ENCODE data around the gene CYP3A7. TPM values are rescaled to one million over a fixed set of nuclear protein-coding genes. Genes with fewer than 3 reads are reported as not detected.

The CYP3A7 gene
- total and polyA plus RNA-seq, 2 of the 13 experiments (the other 11 are each of a cell fraction or from before 2014, with no cell fraction given): 5.8 to 6.4 TPM

DNA sequence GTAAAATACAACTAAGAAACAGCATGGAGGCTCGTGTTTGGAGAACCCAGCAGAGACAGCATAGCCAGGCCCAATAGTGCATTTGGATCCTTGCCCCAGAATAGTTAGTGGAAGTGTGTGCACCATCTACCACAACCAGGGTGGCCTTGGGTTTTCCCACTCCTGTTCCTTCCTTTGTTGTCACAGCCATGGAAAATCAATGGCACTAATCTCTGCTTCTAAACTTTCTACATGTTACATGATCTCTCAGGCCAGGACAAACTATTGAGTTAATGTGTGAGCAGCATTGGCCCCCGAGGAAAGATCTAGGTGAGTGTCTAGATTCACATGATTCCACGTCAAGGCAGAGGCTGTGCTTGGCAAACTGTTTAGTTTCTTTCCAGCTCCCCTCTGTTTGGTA, 2.0 kb downstream of the CYP3A7 start (continued):
- TF ChIP-seq, protein P1, sequence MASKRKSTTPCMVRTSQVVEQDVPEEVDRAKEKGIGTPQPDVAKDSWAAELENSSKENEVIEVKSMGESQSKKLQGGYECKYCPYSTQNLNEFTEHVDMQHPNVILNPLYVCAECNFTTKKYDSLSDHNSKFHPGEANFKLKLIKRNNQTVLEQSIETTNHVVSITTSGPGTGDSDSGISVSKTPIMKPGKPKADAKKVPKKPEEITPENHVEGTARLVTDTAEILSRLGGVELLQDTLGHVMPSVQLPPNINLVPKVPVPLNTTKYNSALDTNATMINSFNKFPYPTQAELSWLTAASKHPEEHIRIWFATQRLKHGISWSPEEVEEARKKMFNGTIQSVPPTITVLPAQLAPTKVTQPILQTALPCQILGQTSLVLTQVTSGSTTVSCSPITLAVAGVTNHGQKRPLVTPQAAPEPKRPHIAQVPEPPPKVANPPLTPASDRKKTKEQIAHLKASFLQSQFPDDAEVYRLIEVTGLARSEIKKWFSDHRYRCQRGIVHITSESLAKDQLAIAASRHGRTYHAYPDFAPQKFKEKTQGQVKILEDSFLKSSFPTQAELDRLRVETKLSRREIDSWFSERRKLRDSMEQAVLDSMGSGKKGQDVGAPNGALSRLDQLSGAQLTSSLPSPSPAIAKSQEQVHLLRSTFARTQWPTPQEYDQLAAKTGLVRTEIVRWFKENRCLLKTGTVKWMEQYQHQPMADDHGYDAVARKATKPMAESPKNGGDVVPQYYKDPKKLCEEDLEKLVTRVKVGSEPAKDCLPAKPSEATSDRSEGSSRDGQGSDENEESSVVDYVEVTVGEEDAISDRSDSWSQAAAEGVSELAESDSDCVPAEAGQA (IDR thresholded peaks at IDR 0.05; ENCODE audit: low read depth): no peak
- TF ChIP-seq, protein P1 (CRISPR knock-in tag; IDR thresholded peaks at IDR 0.05; ENCODE audit: borderline replicate concordance): no peak
- peak; percentile 43; the same call in 1 of the 2 replicates for TF ChIP-seq SIX1 (CRISPR knock-in tag; IDR thresholded peaks at IDR 0.05; ENCODE audit: borderline replicate concordance)
- TF ChIP-seq TP53 (CRISPR knock-in tag; conservative IDR thresholded peaks at IDR 0.05): no peak
- no peak for TF ChIP-seq ARHGAP35 (CRISPR knock-in tag; IDR thresholded peaks at IDR 0.05; ENCODE audit: borderline replicate concordance)
- no peak for TF ChIP-seq ETV6 (CRISPR knock-in tag; conservative IDR thresholded peaks at IDR 0.05)
- no peak for TF ChIP-seq ZNF546 (CRISPR knock-in tag; conservative IDR thresholded peaks at IDR 0.05)
- no peak for TF ChIP-seq ZNF589 (CRISPR knock-in tag; conservative IDR thresholded peaks at IDR 0.05)
- no peak for TF ChIP-seq POLR2AphosphoS5 (IDR thresholded peaks at IDR 0.05; ENCODE audit: low read depth, low read length)
- TF ChIP-seq KDM2A (CRISPR knock-in tag; IDR thresholded peaks at IDR 0.05; ENCODE audit: borderline replicate concordance, low read depth): no peak
- TF ChIP-seq NFE2 (CRISPR knock-in tag; IDR thresholded peaks at IDR 0.05): no peak
- TF ChIP-seq, protein P2, sequence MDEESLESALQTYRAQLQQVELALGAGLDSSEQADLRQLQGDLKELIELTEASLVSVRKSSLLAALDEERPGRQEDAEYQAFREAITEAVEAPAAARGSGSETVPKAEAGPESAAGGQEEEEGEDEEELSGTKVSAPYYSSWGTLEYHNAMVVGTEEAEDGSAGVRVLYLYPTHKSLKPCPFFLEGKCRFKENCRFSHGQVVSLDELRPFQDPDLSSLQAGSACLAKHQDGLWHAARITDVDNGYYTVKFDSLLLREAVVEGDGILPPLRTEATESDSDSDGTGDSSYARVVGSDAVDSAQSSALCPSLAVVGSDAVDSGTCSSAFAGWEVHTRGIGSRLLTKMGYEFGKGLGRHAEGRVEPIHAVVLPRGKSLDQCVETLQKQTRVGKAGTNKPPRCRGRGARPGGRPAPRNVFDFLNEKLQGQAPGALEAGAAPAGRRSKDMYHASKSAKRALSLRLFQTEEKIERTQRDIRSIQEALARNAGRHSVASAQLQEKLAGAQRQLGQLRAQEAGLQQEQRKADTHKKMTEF (CRISPR knock-in tag; IDR thresholded peaks at IDR 0.05): peak; percentile 64; the same call in 1 of the 2 replicates
- TF ChIP-seq ZSCAN21 (CRISPR knock-in tag; IDR thresholded peaks at IDR 0.05; ENCODE audit: borderline replicate concordance): no peak
- TF ChIP-seq MIER3 (CRISPR knock-in tag; IDR thresholded peaks at IDR 0.05; ENCODE audit: borderline replicate concordance): 0 out of 2 replicates have a peak, but pooled peaks have one; percentile 42
- TF ChIP-seq KLF15 (CRISPR knock-in tag; IDR thresholded peaks at IDR 0.05; ENCODE audit: borderline replicate concordance): no peak
- no peak for TF ChIP-seq MEIS1 (CRISPR knock-in tag; IDR thresholded peaks at IDR 0.05; ENCODE audit: borderline replicate concordance)
- no peak for TF ChIP-seq NFYB (CRISPR knock-in tag; IDR thresholded peaks at IDR 0.05)
- TF ChIP-seq EP300 (IDR thresholded peaks at IDR 0.05; ENCODE audit: low read depth in 2 of 2, low read length in 2 of 2): peak in 1 of 2 experiments; percentile 40; a peak in 1 of 4 replicates
- no peak for TF ChIP-seq EP300 (CRISPR knock-in tag; IDR thresholded peaks at IDR 0.05; ENCODE audit: borderline replicate concordance)
- TF ChIP-seq, protein P3, sequence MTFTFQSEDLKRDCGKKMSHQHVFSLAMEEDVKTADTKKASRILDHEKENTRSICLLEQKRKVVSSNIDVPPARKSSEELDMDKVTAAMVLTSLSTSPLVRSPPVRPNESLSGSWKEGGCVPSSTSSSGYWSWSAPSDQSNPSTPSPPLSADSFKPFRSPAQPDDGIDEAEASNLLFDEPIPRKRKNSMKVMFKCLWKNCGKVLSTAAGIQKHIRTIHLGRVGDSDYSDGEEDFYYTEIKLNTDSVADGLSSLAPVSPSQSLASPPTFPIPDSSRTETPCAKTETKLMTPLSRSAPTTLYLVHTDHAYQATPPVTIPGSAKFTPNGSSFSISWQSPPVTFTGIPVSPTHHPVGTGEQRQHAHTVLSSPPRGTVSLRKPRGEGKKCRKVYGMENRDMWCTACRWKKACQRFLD (CRISPR knock-in tag; IDR thresholded peaks at IDR 0.05; ENCODE audit: borderline replicate concordance): no peak
- no peak for TF ChIP-seq RFX3 (CRISPR knock-in tag; IDR thresholded peaks at IDR 0.05)
